Skin epidermis (tissue), 12 donors: Measurements from ENCODE around the gene RAB24.

Experiments
- H3K27ac ChIP-seq, 21 experiments: fragments of 200-600 bp; sonication (generic) in 11 of 21; one replicate each; pipeline ENCODE4 v1.5.0; 2020; ENCODE audit warnings: mild to moderate bottlenecking in 3 of 21, inconsistent platforms in 2 of 21, moderate library complexity in 2 of 21
- H3K4me3 ChIP-seq, 7 experiments: fragments of 200-600 bp; sonication (generic) in 2 of 7; one replicate each; pipeline ENCODE4 v1.5.0; 2020; ENCODE audit warnings: inconsistent platforms in 2 of 7, mild to moderate bottlenecking in 2 of 7, moderate library complexity in 1 of 7

The RAB24 gene

GRCh38 chr5:177334155-177334551 is 30.6 kb upstream of the RAB24 start:
- no peak overlapping the region for H3K4me3 ChIP-seq
- no peak overlapping the region for H3K27ac ChIP-seq

- Histone ChIP-seq H3K27ac (no peak overlapping the region), H3K4me3 (no peak overlapping the region)
Measured at GRCh38 chr5:177333420-177334154, 30.1 kb upstream of the RAB24 start.

GRCh38 chr5:177332896-177333260 is 29.4 kb upstream of the RAB24 start:
- H3K4me3 ChIP-seq: no peak overlapping the region

GRCh38 chr5:177332031-177332895 is 28.7 kb upstream of the RAB24 start:
- Histone ChIP-seq H3K4me3 (no peak overlapping the region), H3K27ac (no peak overlapping the region)

More at GRCh38 chr5:177332896-177333260, 29.4 kb upstream of the RAB24 start:
- no peak overlapping the region for H3K27ac ChIP-seq

- H3K4me3 ChIP-seq: no peak overlapping the region
- H3K27ac ChIP-seq: no peak overlapping the region
Measured at GRCh38 chr5:177330991-177331842, 27.7 kb upstream of the RAB24 start.

GRCh38 chr5:177329883-177330282 is 26.4 kb upstream of the RAB24 start:
- no peak overlapping the region for H3K4me3 ChIP-seq
- H3K27ac ChIP-seq: no peak overlapping the region

- H3K27ac ChIP-seq: peak overlapping the region in 3 of 21 experiments; percentile 23 to 59 (median 49)
- no peak overlapping the region for H3K4me3 ChIP-seq
Measured at GRCh38 chr5:177328545-177329231, 25.2 kb upstream of the RAB24 start.

GRCh38 chr5:177327539-177328522 is 24.3 kb upstream of the RAB24 start:
- peak overlapping the region in 13 of 21 experiments; percentile 1 to 59 (median 36) for H3K27ac ChIP-seq
- no peak overlapping the region for H3K4me3 ChIP-seq

- no peak overlapping the region for H3K4me3 ChIP-seq
- no peak overlapping the region for H3K27ac ChIP-seq
Measured at GRCh38 chr5:177325868-177326381, 22.4 kb upstream of the RAB24 start.

GRCh38 chr5:177320879-177321278 is 17.4 kb upstream of the RAB24 start:
- Histone ChIP-seq H3K27ac (no peak overlapping the region), H3K4me3 (no peak overlapping the region)

- H3K27ac ChIP-seq: no peak overlapping the region
- H3K4me3 ChIP-seq: no peak overlapping the region
Measured at GRCh38 chr5:177319913-177320588, 16.5 kb upstream of the RAB24 start.

GRCh38 chr5:177317959-177318377 is 14.4 kb upstream of the RAB24 start:
- H3K27ac ChIP-seq: no peak overlapping the region
- H3K4me3 ChIP-seq: no peak overlapping the region

- Histone ChIP-seq H3K27ac (no peak overlapping the region), H3K4me3 (no peak overlapping the region)
Measured at GRCh38 chr5:177316005-177316404, 12.5 kb upstream of the RAB24 start.

- Histone ChIP-seq H3K27ac (no peak overlapping the region), H3K4me3 (no peak overlapping the region)
Measured at GRCh38 chr5:177315411-177315810, 11.9 kb upstream of the RAB24 start.

- Histone ChIP-seq H3K4me3 (no peak overlapping the region), H3K27ac (no peak overlapping the region)
Measured at GRCh38 chr5:177314376-177315342, 11.1 kb upstream of the RAB24 start.

GRCh38 chr5:177313561-177314259 is 10.2 kb upstream of the RAB24 start:
- Histone ChIP-seq H3K4me3 (no peak overlapping the region), H3K27ac (no peak overlapping the region)
